Measurements from ENCODE around the gene NPIPB8. TPM values are rescaled to one million over a fixed set of nuclear protein-coding genes. Genes with fewer than 3 reads are reported as not detected.
"Not testable (repeated sequence)": the region's sequence is repeated elsewhere in the genome, so short reads cannot be mapped to it uniquely, and the experiment has no call there.

Gene NPIPB8
- total and polyA plus RNA-seq, 2 donors (not counting 3 experiments of a cell fraction or from before 2014, with no cell fraction given): 0.11 TPM; not detected in 1

DNA sequence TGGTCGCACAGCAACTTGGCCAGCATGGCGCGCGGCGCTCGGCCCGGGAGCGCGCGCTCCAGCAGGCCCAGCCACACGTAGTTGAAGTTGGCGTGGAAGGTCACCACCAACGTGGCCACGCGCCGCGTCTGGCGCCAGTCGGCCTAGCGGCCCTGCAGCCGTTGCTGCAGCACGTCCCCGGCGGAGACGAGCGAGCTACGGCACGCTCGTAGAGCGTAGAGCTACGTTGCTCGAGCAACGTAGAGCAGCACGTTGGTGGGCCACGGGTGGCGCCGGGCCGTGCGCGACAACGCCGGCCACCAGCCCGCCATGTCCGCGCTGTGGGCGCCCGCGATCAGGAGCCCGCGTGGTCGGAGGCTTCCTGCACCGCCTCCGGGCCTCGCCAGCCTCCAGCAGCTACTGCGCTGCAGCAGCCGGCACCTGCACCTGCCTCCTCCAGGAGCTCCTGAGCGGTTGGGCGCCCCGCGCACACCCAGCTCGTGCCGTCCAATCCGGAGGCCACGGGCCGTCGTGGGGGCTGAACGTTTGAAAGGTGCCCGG, 14.6 kb upstream of the NPIPB8 start:
- H3K4me1 ChIP-seq (ENCODE audit: control insufficient read depth, extremely low read depth, insufficient read depth, low read length): no peaks in the 10 kb centered on the region
- H4K20me1 ChIP-seq (replicated peaks; ENCODE audit: control insufficient read depth, extremely low read depth, insufficient read depth, low read length): no peaks in the 10 kb centered on the region
- TF ChIP-seq, protein P1, sequence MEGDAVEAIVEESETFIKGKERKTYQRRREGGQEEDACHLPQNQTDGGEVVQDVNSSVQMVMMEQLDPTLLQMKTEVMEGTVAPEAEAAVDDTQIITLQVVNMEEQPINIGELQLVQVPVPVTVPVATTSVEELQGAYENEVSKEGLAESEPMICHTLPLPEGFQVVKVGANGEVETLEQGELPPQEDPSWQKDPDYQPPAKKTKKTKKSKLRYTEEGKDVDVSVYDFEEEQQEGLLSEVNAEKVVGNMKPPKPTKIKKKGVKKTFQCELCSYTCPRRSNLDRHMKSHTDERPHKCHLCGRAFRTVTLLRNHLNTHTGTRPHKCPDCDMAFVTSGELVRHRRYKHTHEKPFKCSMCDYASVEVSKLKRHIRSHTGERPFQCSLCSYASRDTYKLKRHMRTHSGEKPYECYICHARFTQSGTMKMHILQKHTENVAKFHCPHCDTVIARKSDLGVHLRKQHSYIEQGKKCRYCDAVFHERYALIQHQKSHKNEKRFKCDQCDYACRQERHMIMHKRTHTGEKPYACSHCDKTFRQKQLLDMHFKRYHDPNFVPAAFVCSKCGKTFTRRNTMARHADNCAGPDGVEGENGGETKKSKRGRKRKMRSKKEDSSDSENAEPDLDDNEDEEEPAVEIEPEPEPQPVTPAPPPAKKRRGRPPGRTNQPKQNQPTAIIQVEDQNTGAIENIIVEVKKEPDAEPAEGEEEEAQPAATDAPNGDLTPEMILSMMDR (IDR thresholded peaks at IDR 0.05; ENCODE audit: extremely low read depth in 1 of 2, insufficient read depth in 1 of 2, low read depth in 1 of 2, low read length in 2 of 2): no peak
- TF ChIP-seq JUN (IDR thresholded peaks at IDR 0.05; ENCODE audit: borderline replicate concordance, insufficient read depth, insufficient read length, low read depth) (no peak), POLR2AphosphoS5 (IDR thresholded peaks at IDR 0.05; ENCODE audit: insufficient read depth, low read depth, low read length) (no peak), GATA2 (IDR thresholded peaks at IDR 0.05; ENCODE audit: insufficient read depth, insufficient read length, low read depth, low read length) (no peak), EZH2 (IDR thresholded peaks at IDR 0.05; ENCODE audit: borderline replicate concordance, low read depth, low read length, severe bottlenecking) (no peak), MYC (IDR thresholded peaks at IDR 0.05; ENCODE audit: low read depth, low read length) (no peak), FOS (IDR thresholded peaks at IDR 0.05; ENCODE audit: borderline replicate concordance, insufficient read depth, low read length) (no peak), POLR2A (IDR thresholded peaks at IDR 0.05; ENCODE audit: low read depth, low read length) (no peak)
- TF ChIP-seq, protein P2, sequence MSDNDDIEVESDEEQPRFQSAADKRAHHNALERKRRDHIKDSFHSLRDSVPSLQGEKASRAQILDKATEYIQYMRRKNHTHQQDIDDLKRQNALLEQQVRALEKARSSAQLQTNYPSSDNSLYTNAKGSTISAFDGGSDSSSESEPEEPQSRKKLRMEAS (IDR thresholded peaks at IDR 0.05; ENCODE audit: insufficient read depth, insufficient read length): no peak
- H3K9me1 ChIP-seq (replicated peaks; ENCODE audit: control insufficient read depth, extremely low read depth, insufficient read depth, low read length): no peaks in the 10 kb centered on the region
- H3K4me2 ChIP-seq (ENCODE audit: insufficient read depth, low read length): peak overlapping the region; percentile 3
- intact Hi-C loops (cut with micrococcal nuclease): no loop called here
- CTCF ChIA-PET: no interaction called here
- DNase-seq (ENCODE audit: low read depth, low spot score) (peak; percentile 24), FAIRE-seq (no peak)
- no TSS peak for BruUV-seq (replicated peaks)
- H3K36me3 ChIP-seq (ENCODE audit: control insufficient read depth in 2 of 2, extremely low read depth in 1 of 2, insufficient read depth in 2 of 2, low read length in 2 of 2): no peaks in the 10 kb centered on the region
- no peak overlapping the region for H3K9ac ChIP-seq (replicated peaks; ENCODE audit: extremely low read depth, insufficient read depth, low read length)
- dilution Hi-C loops (cut with MboI; ENCODE audit: extremely low pct_ligation_motif_present, low sequenced_read_pairs): no loop called here
- no peaks in the 10 kb centered on the region for H3K79me2 ChIP-seq (ENCODE audit: control insufficient read depth, insufficient read depth, low read length)
- H3K27ac ChIP-seq (ENCODE audit: insufficient read depth, low read depth, low read length): no peak overlapping the region
- POLR2A ChIA-PET: no interaction called here
- H3K4me3 ChIP-seq (replicated peaks in 1 of 3; ENCODE audit: insufficient read depth in 1 of 3, low read depth in 1 of 3, low read length in 3 of 3): peak overlapping the region in 1 of 3 experiments; percentile 32
- no peaks in the 10 kb centered on the region for H3K9me3 ChIP-seq (replicated peaks; ENCODE audit: control insufficient read depth, insufficient read depth, low read length)
- H2AFZ ChIP-seq (ENCODE audit: low read depth, low read length): peak overlapping the region; percentile 41
- H3K27me3 ChIP-seq (ENCODE audit: control insufficient read depth in 2 of 2, insufficient read depth in 2 of 2, low read length in 2 of 2): peaks cover 0 to 1% of the 10 kb centered on the region in 2 experiments

DNA sequence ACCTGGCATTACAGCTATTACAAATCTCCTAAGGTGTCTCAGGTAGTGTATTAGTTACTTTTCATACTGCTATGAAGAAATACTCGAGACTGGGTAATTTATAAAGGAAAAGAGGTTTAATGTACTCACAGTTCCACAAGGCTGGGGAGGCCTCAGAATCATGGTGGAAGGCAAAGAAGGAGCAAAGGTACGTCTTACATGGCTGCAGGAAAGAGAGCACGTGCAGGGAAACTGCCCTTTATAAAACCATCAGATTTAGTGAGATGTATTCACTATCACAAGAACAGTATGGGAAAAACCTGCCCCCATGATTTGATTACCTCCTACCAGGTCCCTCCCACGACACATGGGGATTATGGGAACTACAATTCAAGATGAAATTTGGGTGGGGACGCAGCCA, 7.0 kb upstream of the NPIPB8 start:
- H3K4me3 ChIP-seq (replicated peaks in 1 of 3; ENCODE audit: insufficient read depth in 1 of 3, low read depth in 1 of 3, low read length in 3 of 3); H3K9me3 ChIP-seq (replicated peaks; ENCODE audit: control insufficient read depth, insufficient read depth, low read length); FAIRE-seq; CTCF ChIA-PET; dilution Hi-C loops (cut with MboI; ENCODE audit: extremely low pct_ligation_motif_present, low sequenced_read_pairs); H3K79me2 ChIP-seq (ENCODE audit: control insufficient read depth, insufficient read depth, low read length); H3K27me3 ChIP-seq (ENCODE audit: control insufficient read depth in 2 of 2, insufficient read depth in 2 of 2, low read length in 2 of 2); H3K9me1 ChIP-seq (replicated peaks; ENCODE audit: control insufficient read depth, extremely low read depth, insufficient read depth, low read length); H2AFZ ChIP-seq (ENCODE audit: low read depth, low read length); POLR2A ChIA-PET; H4K20me1 ChIP-seq (replicated peaks; ENCODE audit: control insufficient read depth, extremely low read depth, insufficient read depth, low read length); H3K27ac ChIP-seq (ENCODE audit: insufficient read depth, low read depth, low read length); DNase-seq (ENCODE audit: low read depth, low spot score); H3K4me2 ChIP-seq (ENCODE audit: insufficient read depth, low read length); BruUV-seq (replicated peaks); H3K4me1 ChIP-seq (ENCODE audit: control insufficient read depth, extremely low read depth, insufficient read depth, low read length); H3K9ac ChIP-seq (replicated peaks; ENCODE audit: extremely low read depth, insufficient read depth, low read length); H3K36me3 ChIP-seq (ENCODE audit: control insufficient read depth in 2 of 2, extremely low read depth in 1 of 2, insufficient read depth in 2 of 2, low read length in 2 of 2): not testable (repeated sequence)
- intact Hi-C loops (cut with micrococcal nuclease): loop anchor here (10.0 kb wide), 1 partner anchor 56 kb away; no protein-coding TSS in a partner anchor
